ENCODE measurements around the gene KCNJ6. TPM values are rescaled to one million over a fixed set of nuclear protein-coding genes. Genes with fewer than 3 reads are reported as not detected.
A peak's percentile ranks its signal among the peaks of the same experiment; 100 is the strongest.

Gene KCNJ6
- total RNA-seq: under 1 TPM; 0.24 to 0.25 TPM
- 0.25 TPM for polyA plus RNA-seq (ENCODE audit: insufficient read depth, low read depth, low replicate concordance)
- long read RNA-seq, donor 1: 0 reads
- long read RNA-seq, donor 2: 0 reads

- Histone ChIP-seq H3K36me3 (ENCODE audit: low read depth, missing control alignments) (no peaks in the 10 kb centered on the region), H3K9me3 (no peaks in the 10 kb centered on the region), H3K4me1 (peaks cover 9% of the 10 kb centered on the region), H3K4me3 (peak within 1 kb of the TSS; percentile 1 to 46), H3K27me3 (no peaks in the 10 kb centered on the region), H3K27ac (no peak within 1 kb of the TSS)
- intact Hi-C loops (cut with DNase I; ENCODE audit: low total_unique reads): no loop called here
- TF ChIP-seq CTCF (IDR thresholded peaks at IDR 0.05) (peak in 2 of 3 experiments; percentile 10 to 38), POLR2A (IDR thresholded peaks at IDR 0.05) (no peak)
- peak; percentile 60 for DNase-seq
- 2 to 3% methylated on average over 24 to 56 of the region's 56 CpGs for WGBS, 2 donors
Measured at GRCh38 chr21:37916310-37917051, at the start of gene KCNJ6. Gene KCNJ6 (minus strand): TSS chr21:37916457. CDS start chr21:37840682, 75,775 bp downstream.

DNA sequence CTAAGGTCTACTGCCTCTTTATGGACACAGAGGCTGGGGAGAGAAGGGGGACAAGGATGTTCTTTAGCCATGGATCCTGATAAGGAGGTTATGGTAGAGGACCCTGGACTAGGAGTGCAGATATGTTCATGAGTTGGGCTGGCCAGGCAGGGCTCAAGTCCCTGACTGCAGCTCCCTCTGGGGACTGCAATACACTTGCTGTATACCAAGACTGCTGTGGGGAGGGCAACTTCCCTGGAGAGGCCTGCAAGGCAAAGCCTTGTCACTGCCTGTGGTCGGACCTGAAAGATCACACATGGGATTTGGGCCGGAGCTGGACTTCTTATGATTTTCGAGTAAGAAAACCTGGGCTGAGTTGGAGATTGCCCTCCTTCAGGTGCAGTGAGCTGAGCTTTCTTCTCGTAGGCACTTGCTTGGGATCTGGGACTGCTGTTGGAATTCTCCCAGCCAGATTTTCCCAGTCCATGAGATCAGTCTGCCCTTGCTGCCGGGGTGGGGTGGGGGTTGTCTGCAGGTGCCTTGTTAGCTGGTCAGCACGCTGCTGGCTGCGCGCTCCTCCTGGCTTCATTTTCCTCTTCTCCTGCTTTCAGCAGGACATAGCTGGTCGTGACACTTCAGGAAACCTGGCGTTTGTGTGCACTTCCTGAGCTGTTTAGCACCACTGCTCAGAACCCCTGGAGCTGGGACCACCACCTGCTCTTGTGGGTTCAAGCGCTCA is 49.0 kb upstream of the KCNJ6 start:
- TF ChIP-seq CTCF (IDR thresholded peaks at IDR 0.05) (no peak), POLR2A (IDR thresholded peaks at IDR 0.05) (no peak)
- intact Hi-C loops (cut with DNase I; ENCODE audit: low total_unique reads): no loop called here
- 78 to 82% methylated on average over 7 to 11 of the region's 11 CpGs for WGBS, 2 donors

GRCh38 chr21:37958537-37958936 is 42.3 kb upstream of the KCNJ6 start:
- DNase-seq: no peak

More for the DNA sequence above, 49.0 kb upstream of the KCNJ6 start:
- H3K4me3 ChIP-seq: no peak overlapping the region
- H3K9me3 ChIP-seq: no peaks in the 10 kb centered on the region
- H3K4me1 ChIP-seq: no peaks in the 10 kb centered on the region
- DNase-seq: no peak
- H3K27me3 ChIP-seq: no peaks in the 10 kb centered on the region
- no peaks in the 10 kb centered on the region for H3K36me3 ChIP-seq (ENCODE audit: low read depth, missing control alignments)
- no peak overlapping the region for H3K27ac ChIP-seq

DNA sequence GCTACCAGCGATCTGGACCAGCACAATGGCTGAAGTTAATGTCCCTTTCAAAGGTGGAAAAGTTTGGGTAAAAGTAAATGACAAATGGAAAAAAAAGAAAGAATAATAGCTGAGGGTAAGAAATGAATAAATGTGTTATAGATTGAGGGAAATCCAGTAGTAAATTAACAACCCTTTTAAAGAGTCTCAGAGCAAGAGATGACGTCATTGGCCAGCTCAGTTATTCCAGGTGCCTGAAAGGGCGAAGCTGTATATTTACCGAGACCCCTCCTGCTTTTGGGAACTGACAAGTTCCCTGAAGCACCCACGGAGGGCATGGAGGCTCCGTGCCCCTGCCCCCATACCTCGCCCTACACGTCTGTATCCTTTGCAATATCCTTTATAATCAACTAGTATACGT is 40.5 kb upstream of the KCNJ6 start:
- no peak overlapping the region for H3K4me3 ChIP-seq
- DNase-seq: no peak

More at GRCh38 chr21:37958537-37958936, 42.3 kb upstream of the KCNJ6 start:
- Histone ChIP-seq H3K4me1 (no peaks in the 10 kb centered on the region), H3K36me3 (ENCODE audit: low read depth, missing control alignments) (no peaks in the 10 kb centered on the region), H3K4me3 (no peak overlapping the region), H3K27ac (no peak overlapping the region), H3K9me3 (no peaks in the 10 kb centered on the region), H3K27me3 (no peaks in the 10 kb centered on the region)
- WGBS, 2 donors: 73 to 92% methylated on average over 3 of the region's 3 CpGs
- intact Hi-C loops (cut with DNase I; ENCODE audit: low total_unique reads): no loop called here
- TF ChIP-seq POLR2A (IDR thresholded peaks at IDR 0.05) (no peak), CTCF (IDR thresholded peaks at IDR 0.05) (no peak)

More for the DNA sequence above, 40.5 kb upstream of the KCNJ6 start:
- Histone ChIP-seq H3K36me3 (ENCODE audit: low read depth, missing control alignments) (no peaks in the 10 kb centered on the region), H3K4me1 (no peaks in the 10 kb centered on the region), H3K9me3 (no peaks in the 10 kb centered on the region), H3K27me3 (no peaks in the 10 kb centered on the region), H3K27ac (no peak overlapping the region)
- 75 to 77% methylated on average over 9 of the region's 9 CpGs for WGBS, 2 donors
- intact Hi-C loops (cut with DNase I; ENCODE audit: low total_unique reads): no loop called here
- no peak for TF ChIP-seq POLR2A (IDR thresholded peaks at IDR 0.05)
- TF ChIP-seq CTCF (IDR thresholded peaks at IDR 0.05): no peak

All from testis (tissue), 5 donors.